PC-3 (cell line): Measurements from ENCODE around the gene REXO4. TPM values are rescaled to one million over a fixed set of nuclear protein-coding genes. Genes with fewer than 3 reads are reported as not detected.

Experiments used
- ATAC-seq: fragments of 200-7000 bp; cut with Tn5 transposase; 2 replicates; pipeline ENCODE4 v1.9.1; 2020; ENCODE audit warnings: mild to moderate bottlenecking, moderate library complexity
- BruUV-seq: library from RNA; stranded (reverse); fragments of 400-500 nt; replicated peaks from 2 replicates; lab custom pipeline; 2021; lab: Mats Ljungman, UMichigan
- CTCF ChIA-PET: fragments of 300-600 bp; sonication (Branson Sonifier 250); formaldehyde crosslinking; loops from one replicate; lab custom pipeline; 2022; ENCODE audit warnings: antibody characterized with exemption; lab: Charles Lee
- POLR2A ChIA-PET: fragments of 300-600 bp; sonication (Branson Sonifier 250); formaldehyde crosslinking; loops from one replicate; lab custom pipeline; 2022; ENCODE audit warnings: antibody characterized with exemption; ENCODE audit not compliant: unreplicated experiment; lab: Charles Lee
- DNase-seq: peaks from one replicate; pipeline ENCODE4 v3.0.0-alpha.2; 2015
- H2AFZ ChIP-seq: fragments of 300-600 bp; sonication (generic); 2 replicates; pipeline ENCODE4 v1.6.0; 2016; ENCODE audit warnings: antibody characterized with exemption, low read length
- H3F3A ChIP-seq: fragments of 300-600 bp; sonication (generic); one replicate; pipeline ENCODE4 v1.6.0; 2017; ENCODE audit warnings: antibody characterized with exemption, low read length, control low read depth, mild to moderate bottlenecking; ENCODE audit not compliant: unreplicated experiment
- H3K27ac ChIP-seq: fragments of 300-600 bp; sonication (generic); 2 replicates; pipeline ENCODE4 v1.5.1; 2016; ENCODE audit warnings: mild to moderate bottlenecking, low read length
- H3K27me3 ChIP-seq: fragments of 300-600 bp; sonication (generic); 2 replicates; pipeline ENCODE4 v1.6.1; 2016; ENCODE audit warnings: low read length, mixed read lengths
- H3K36me3 ChIP-seq: fragments of 300-600 bp; sonication (generic); 2 replicates; pipeline ENCODE4 v1.6.1; 2016; ENCODE audit warnings: low read depth, mixed run types, low read length, mixed read lengths
- H3K4me1 ChIP-seq: fragments of 300-600 bp; sonication (generic); 2 replicates; pipeline ENCODE4 v1.5.1; 2016; ENCODE audit warnings: low read length; ENCODE audit not compliant: insufficient read depth
- H3K4me2 ChIP-seq: fragments of 300-600 bp; sonication (generic); 2 replicates; pipeline ENCODE4 v1.6.0; 2016; ENCODE audit warnings: low read length
- H3K4me3 ChIP-seq: fragments of 300-600 bp; sonication (generic); 2 replicates; pipeline ENCODE4 v1.5.1; 2016; ENCODE audit warnings: mild to moderate bottlenecking, low read length, mixed read lengths
- H3K79me2 ChIP-seq: fragments of 300-600 bp; sonication (generic); 2 replicates; pipeline ENCODE4 v1.6.1; 2017; ENCODE audit warnings: low read length, mixed read lengths
- H3K9ac ChIP-seq: fragments of 300-600 bp; sonication (generic); 2 replicates; pipeline ENCODE4 v1.6.0; 2016; ENCODE audit warnings: mild to moderate bottlenecking, low read length
- H3K9me2 ChIP-seq: fragments of 300-600 bp; sonication (generic); replicated peaks from 2 replicates; pipeline ENCODE4 v1.6.1; 2016; ENCODE audit warnings: mixed run types, low read length, mixed read lengths
- H3K9me3 ChIP-seq: fragments of 300-600 bp; sonication (generic); 2 replicates; pipeline ENCODE4 v1.6.1; 2016; ENCODE audit warnings: low read length, mixed read lengths
- H4K20me1 ChIP-seq: fragments of 300-600 bp; sonication (generic); 2 replicates; pipeline ENCODE4 v1.6.1; 2016; ENCODE audit warnings: low read length, mixed read lengths
- EZH2 ChIP-seq: fragments of 300-600 bp; sonication (generic); IDR thresholded peaks from one replicate; pipeline ENCODE4 v1.6.1; 2017; ENCODE audit warnings: antibody characterized with exemption, mild to moderate bottlenecking, low read length; ENCODE audit not compliant: unreplicated experiment
- EZH2phosphoT487 ChIP-seq: fragments of 300-600 bp; sonication (generic); IDR thresholded peaks from 2 replicates; pipeline ENCODE4 v1.6.1; 2018; ENCODE audit warnings: mild to moderate bottlenecking, antibody characterized with exemption, low read length, borderline replicate concordance
- intact Hi-C: fragments of 100-400 bp; cut with micrococcal nuclease; formaldehyde crosslinking; loops from 2 replicates; pipeline ENCODE4 v1.9.0; 2023
- total RNA-seq: library from RNA; depleted of rRNA; stranded (reverse); fragments of >200 nt; gene quantifications from 2 replicates; pipeline ENCODE4 v1.2.3, GENCODE V29; 2014
- TF ChIP-seq, protein P1 (sequence below): fragments of 300-600 bp; sonication (generic); conservative IDR thresholded peaks from 2 replicates; pipeline ENCODE4 v1.5.1; 2017; ENCODE audit warnings: antibody characterized with exemption, low read depth, mild to moderate bottlenecking, low read length

Gene REXO4
- total RNA-seq, 1 experiment from 2014 or later, result 34.1 TPM

DNA sequence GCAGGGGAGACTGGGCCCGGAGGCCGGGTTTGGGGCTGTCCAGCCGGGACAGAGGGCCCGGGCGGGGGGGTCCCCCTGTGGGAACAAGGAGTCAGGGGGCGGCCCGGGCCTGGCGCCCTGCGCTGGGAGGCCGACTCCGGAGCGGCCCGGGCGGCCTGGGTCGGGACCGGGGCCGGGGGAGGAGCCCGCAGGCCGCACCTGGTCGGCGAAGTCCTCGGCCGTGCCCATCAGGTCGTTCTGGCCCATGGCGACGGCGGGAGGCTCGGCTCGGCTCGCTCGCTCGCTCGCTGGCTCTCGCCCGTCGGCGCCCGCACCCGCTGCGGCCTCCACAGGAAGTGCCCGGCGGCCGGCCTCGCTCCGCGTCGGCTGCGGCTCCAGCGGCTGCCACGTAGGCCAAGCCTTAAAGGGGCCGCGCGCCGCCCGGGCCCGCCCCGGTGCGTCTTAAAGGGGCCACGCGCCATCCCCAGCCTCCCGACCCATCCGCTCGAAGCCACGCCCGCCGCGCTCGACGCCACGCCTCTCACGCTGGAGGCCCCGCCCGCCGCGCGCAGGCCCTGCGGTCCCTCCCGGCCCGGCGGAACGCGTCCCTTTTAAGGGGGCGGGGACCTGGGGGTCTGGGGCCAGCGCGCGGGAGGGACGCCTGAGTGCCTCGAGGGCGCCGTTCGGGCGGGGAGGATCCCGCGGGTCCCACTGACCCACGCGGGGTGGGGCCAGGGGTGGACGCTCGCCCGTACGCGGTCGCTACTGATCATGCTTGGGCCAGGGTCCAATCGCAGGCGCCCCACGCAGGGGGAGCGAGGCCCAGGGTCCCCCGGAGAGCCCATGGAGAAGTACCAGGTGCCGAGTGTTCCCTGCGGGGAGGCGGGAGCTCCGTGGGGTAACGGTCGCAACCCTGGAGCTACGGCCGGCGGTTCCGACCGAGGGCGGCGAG lies 41.8 kb downstream of the REXO4 start, which contains the start of the genes STKLD1 and SURF4:
STKLD1 (plus strand) TSS at position 643 of the 931 bp plus-strand sequence; CDS start at position 751, 108 bp downstream.
SURF4 (minus strand) TSS at position 337 of the 931 bp plus-strand sequence; CDS start at position 246, 91 bp downstream.
- H3K4me3 ChIP-seq, result peak within 1 kb of the TSS; percentile 78
- no peaks in the 10 kb centered on the region for H3K9me3 ChIP-seq
- H4K20me1 ChIP-seq, result peaks cover 17% of the 10 kb centered on the region; the same call in 1 of the 2 replicates
- no peaks in the 10 kb centered on the region for H3K9me2 ChIP-seq
- ChIA-PET POLR2A (interaction anchor here (0.5 kb wide), 1 partner anchor 20 kb away, joined by 5 read pairs; no protein-coding TSS in a partner anchor), CTCF (no interaction called here)
- peak within 1 kb of the TSS; percentile 93 for H3K4me2 ChIP-seq
- H3K4me1 ChIP-seq, result peaks cover 7% of the 10 kb centered on the region; the same call in 1 of the 2 replicates
- peak within 1 kb of the TSS; percentile 26; the same call in 1 of the 2 replicates for H3K27ac ChIP-seq
- no peaks in the 10 kb centered on the region for H3F3A ChIP-seq
- ATAC-seq (peak; percentile 89), DNase-seq (peak; percentile 92)
- no TSS peak for BruUV-seq
- H2AFZ ChIP-seq, result peak within 1 kb of the TSS; percentile 85
- H3K9ac ChIP-seq, result peak within 1 kb of the TSS; percentile 90
- TF ChIP-seq, protein P1, sequence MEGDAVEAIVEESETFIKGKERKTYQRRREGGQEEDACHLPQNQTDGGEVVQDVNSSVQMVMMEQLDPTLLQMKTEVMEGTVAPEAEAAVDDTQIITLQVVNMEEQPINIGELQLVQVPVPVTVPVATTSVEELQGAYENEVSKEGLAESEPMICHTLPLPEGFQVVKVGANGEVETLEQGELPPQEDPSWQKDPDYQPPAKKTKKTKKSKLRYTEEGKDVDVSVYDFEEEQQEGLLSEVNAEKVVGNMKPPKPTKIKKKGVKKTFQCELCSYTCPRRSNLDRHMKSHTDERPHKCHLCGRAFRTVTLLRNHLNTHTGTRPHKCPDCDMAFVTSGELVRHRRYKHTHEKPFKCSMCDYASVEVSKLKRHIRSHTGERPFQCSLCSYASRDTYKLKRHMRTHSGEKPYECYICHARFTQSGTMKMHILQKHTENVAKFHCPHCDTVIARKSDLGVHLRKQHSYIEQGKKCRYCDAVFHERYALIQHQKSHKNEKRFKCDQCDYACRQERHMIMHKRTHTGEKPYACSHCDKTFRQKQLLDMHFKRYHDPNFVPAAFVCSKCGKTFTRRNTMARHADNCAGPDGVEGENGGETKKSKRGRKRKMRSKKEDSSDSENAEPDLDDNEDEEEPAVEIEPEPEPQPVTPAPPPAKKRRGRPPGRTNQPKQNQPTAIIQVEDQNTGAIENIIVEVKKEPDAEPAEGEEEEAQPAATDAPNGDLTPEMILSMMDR, result no peak
- TF ChIP-seq EZH2 (no peak), EZH2phosphoT487 (no peak)
- intact Hi-C loops, result no loop called here
- H3K27me3 ChIP-seq, result no peaks in the 10 kb centered on the region
- H3K36me3 ChIP-seq, result no peaks in the 10 kb centered on the region
- H3K79me2 ChIP-seq, result peaks cover 47% of the 10 kb centered on the region

DNA sequence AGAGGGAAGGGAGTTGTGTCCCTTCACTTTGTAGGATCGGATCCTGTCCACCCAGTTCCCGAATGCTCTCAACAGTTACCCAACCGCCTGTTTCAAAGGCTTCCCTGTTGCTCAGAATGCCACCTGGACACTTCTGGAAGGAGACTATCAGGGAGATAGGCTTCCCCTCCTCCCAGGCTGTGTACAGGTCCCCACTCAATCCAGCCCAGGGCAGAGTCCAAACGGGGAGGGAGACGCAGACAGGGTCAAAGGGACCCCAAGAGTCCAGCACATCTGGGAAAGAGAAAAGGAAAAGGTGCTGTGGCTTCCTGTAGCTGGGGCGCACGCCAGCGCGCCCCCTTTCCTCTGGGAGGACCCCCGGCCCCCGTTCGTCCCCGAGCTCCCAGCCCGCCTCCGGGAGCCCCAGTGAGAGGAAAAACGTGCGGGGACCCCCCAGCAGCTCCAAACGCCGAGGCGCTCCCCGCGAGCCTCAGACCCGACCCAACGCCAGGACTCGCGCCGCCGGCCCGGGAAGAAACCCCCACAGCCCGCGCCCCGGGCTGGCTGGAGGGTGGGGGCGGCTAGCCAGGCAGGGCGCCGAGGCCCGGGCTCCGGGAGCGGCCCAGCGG lies 42.6 kb downstream of the REXO4 start:
- Histone ChIP-seq H3K9ac (peak overlapping the region; percentile 90), H3K79me2 (peaks cover 55% of the 10 kb centered on the region), H3K4me3 (peak overlapping the region; percentile 78), H4K20me1 (peaks cover 17% of the 10 kb centered on the region; the same call in 1 of the 2 replicates), H3K4me1 (peaks cover 7% of the 10 kb centered on the region; the same call in 1 of the 2 replicates), H3F3A (no peaks in the 10 kb centered on the region), H3K4me2 (peak overlapping the region; percentile 93), H3K27me3 (no peaks in the 10 kb centered on the region), H3K9me2 (no peaks in the 10 kb centered on the region), H3K9me3 (no peaks in the 10 kb centered on the region), H3K36me3 (no peaks in the 10 kb centered on the region), H2AFZ (no peak overlapping the region), H3K27ac (peak overlapping the region; percentile 26; the same call in 1 of the 2 replicates)
- CTCF ChIA-PET, result no interaction called here
- DNase-seq (no peak), ATAC-seq (peak; percentile 16)
- TF ChIP-seq EZH2phosphoT487 (no peak), EZH2 (no peak)
- TF ChIP-seq, protein P1, result no peak; the same call in 1 of the 2 replicates
- POLR2A ChIA-PET, result no interaction called here
- intact Hi-C loops, result no loop called here
- BruUV-seq, result no TSS peak
